GM13976 (cell line): ENCODE results near the gene HERC4.
"Not testable (repeated sequence)": the region's sequence is repeated elsewhere in the genome, so short reads cannot be mapped to it uniquely, and the experiment has no call there.

ENCODE experiments used
- DNase-seq: peaks from one replicate; pipeline ENCODE4 v3.0.0; 2012; ENCODE audit warnings: low spot score
- CTCF ChIP-seq: IDR thresholded peaks from 2 replicates; pipeline ENCODE4 v1.5.1; 2012; ENCODE audit warnings: borderline replicate concordance, mild to moderate bottlenecking; ENCODE audit not compliant: insufficient read depth; ENCODE audit errors: extremely low read depth, missing control alignments, control extremely low read depth
- in situ Hi-C: fragments of 300-500 bp; cut with MboI; formaldehyde crosslinking; loops from one replicate; pipeline ENCODE4 v1.12.0; 2022; ENCODE audit warnings: low sequenced_read_pairs, mixed read lengths, inconsistent platforms; ENCODE audit not compliant: unreplicated experiment

Gene HERC4

GRCh38 chr10:68077026-68077425, 1.9 kb upstream of the HERC4 start:
- in situ Hi-C loops = no loop called here
- DNase-seq = no peak
- no peak for TF ChIP-seq CTCF

GRCh38 chr10:68076081-68076480, 998 bp upstream of the HERC4 start:
- DNase-seq, in situ Hi-C loops: not testable (repeated sequence)

- no peak for TF ChIP-seq CTCF
- in situ Hi-C loops = no loop called here
- peak; percentile 22 for DNase-seq
These were observed 494 bp upstream of the HERC4 start for GRCh38 chr10:68075550-68076004.

GRCh38 chr10:68074031-68074774, 880 bp downstream of the HERC4 start:
- no peak for TF ChIP-seq CTCF
- peak; percentile 11 for DNase-seq
- in situ Hi-C loops = no loop called here

- no peak for TF ChIP-seq CTCF
- in situ Hi-C loops = no loop called here
- no peak for DNase-seq
These were observed 1.5 kb downstream of the HERC4 start for GRCh38 chr10:68073631-68074030.

- TF ChIP-seq CTCF = no peak
- no peak for DNase-seq
- in situ Hi-C loops = no loop called here
These were observed 7.6 kb downstream of the HERC4 start for GRCh38 chr10:68067508-68067907.

GRCh38 chr10:68067029-68067428, 8.1 kb downstream of the HERC4 start:
- in situ Hi-C loops = no loop called here
- DNase-seq = no peak
- no peak for TF ChIP-seq CTCF
